VCaP (cell line): ENCODE measurements around the gene KCNK4.

Source experiments
- H3K27ac ChIP-seq: fragments of 450-650 bp; 2 replicates; pipeline ENCODE4 v1.5.1; 2017
- CTCF ChIP-seq: fragments of 450-650 bp; conservative IDR thresholded peaks from 2 replicates; pipeline ENCODE4 v1.5.1; 2017; ENCODE audit warnings: mild to moderate bottlenecking, moderate library complexity

Gene KCNK4

GRCh38 chr11:64285885-64286800 is 5.0 kb upstream of the KCNK4 start:
- peak; percentile 89 for TF ChIP-seq CTCF

GRCh38 chr11:64286801-64287159 is 4.3 kb upstream of the KCNK4 start:
- TF ChIP-seq CTCF: no peak
- peak overlapping the region; percentile 98 for H3K27ac ChIP-seq

More at GRCh38 chr11:64285885-64286800, 5.0 kb upstream of the KCNK4 start:
- H3K27ac ChIP-seq: peak overlapping the region; percentile 98

DNA sequence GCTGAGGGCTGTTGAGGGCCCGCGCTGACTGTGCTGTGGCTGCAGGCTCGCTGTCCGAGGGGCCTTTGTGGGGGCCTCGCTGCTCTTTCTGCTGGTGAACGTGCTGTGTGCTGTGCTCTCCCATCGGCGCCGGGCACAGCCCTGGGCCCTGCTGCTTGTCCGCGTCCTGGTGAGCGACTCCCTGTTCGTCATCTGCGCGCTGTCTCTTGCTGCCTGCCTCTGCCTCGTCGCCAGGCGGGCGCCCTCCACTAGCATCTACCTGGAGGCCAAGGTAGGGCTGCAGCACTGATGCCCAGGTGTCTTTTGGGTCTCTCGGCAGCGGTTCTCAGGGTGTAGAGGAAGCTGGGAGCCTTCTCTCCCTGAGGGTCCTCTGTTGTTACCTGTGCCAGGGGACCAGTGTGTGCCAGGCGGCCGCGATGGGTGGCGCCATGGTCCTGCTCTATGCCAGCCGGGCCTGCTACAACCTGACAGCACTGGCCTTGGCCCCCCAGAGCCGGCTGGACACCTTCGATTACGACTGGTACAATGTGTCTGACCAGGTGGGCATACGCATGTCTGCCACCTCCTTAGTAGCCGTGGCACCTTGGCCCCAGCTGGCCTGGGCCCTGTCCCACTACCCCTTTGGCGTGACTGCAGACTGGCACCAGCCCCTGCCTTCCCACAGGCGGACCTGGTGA is 3.3 kb upstream of the KCNK4 start:
- TF ChIP-seq CTCF: no peak
- peak overlapping the region; percentile 98; the same call in 1 of the 2 replicates for H3K27ac ChIP-seq

- TF ChIP-seq CTCF: no peak
Observed at GRCh38 chr11:64288353-64288750, 2.8 kb upstream of the KCNK4 start.

GRCh38 chr11:64289002-64289564 is 2.0 kb upstream of the KCNK4 start:
- no peak overlapping the region for H3K27ac ChIP-seq
- TF ChIP-seq CTCF: no peak

More at GRCh38 chr11:64288353-64288750, 2.8 kb upstream of the KCNK4 start:
- no peak overlapping the region for H3K27ac ChIP-seq

GRCh38 chr11:64290352-64291261 is 495 bp upstream of the KCNK4 start:
- TF ChIP-seq CTCF: no peak
- H3K27ac ChIP-seq: peak overlapping the region; percentile 36; the same call in 1 of the 2 replicates
